ENCODE measurements around the gene NOS1AP.

GRCh38 chr1:162297208-162297607 is 227.7 kb downstream of the NOS1AP start:
- TF ChIP-seq CTCF (conservative IDR thresholded peaks at IDR 0.05; ENCODE audit: low read length) (no peak), EZH2phosphoT487 (IDR thresholded peaks at IDR 0.05; ENCODE audit: borderline replicate concordance, low read depth, low read length) (no peak)

All from OCI-LY7 (cell line).